RPMI7951 (cell line): ENCODE data around the gene TXNDC16. TPM values are rescaled to one million over a fixed set of nuclear protein-coding genes. Genes with fewer than 3 reads are reported as not detected.
A peak's percentile ranks its signal among the peaks of the same experiment; 100 is the strongest.
"Not testable (repeated sequence)": the region's sequence is repeated elsewhere in the genome, so short reads cannot be mapped to it uniquely, and the experiment has no call there.

Experiments
- DNase-seq: peaks from one replicate; pipeline ENCODE4 v3.0.0-alpha.2; 2012; ENCODE audit warnings: low read depth
- total RNA-seq: library from RNA; depleted of rRNA; stranded (reverse); fragments of >200 nt; shearing (Covaris generic); gene quantifications from 2 replicates; pipeline ENCODE4 v1.2.3, GENCODE V29; 2014; rRNA removed

The TXNDC16 gene, protein sequence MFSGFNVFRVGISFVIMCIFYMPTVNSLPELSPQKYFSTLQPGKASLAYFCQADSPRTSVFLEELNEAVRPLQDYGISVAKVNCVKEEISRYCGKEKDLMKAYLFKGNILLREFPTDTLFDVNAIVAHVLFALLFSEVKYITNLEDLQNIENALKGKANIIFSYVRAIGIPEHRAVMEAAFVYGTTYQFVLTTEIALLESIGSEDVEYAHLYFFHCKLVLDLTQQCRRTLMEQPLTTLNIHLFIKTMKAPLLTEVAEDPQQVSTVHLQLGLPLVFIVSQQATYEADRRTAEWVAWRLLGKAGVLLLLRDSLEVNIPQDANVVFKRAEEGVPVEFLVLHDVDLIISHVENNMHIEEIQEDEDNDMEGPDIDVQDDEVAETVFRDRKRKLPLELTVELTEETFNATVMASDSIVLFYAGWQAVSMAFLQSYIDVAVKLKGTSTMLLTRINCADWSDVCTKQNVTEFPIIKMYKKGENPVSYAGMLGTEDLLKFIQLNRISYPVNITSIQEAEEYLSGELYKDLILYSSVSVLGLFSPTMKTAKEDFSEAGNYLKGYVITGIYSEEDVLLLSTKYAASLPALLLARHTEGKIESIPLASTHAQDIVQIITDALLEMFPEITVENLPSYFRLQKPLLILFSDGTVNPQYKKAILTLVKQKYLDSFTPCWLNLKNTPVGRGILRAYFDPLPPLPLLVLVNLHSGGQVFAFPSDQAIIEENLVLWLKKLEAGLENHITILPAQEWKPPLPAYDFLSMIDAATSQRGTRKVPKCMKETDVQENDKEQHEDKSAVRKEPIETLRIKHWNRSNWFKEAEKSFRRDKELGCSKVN
- total RNA-seq: 2.4 and 2.8 TPM in 2 replicates

DNA sequence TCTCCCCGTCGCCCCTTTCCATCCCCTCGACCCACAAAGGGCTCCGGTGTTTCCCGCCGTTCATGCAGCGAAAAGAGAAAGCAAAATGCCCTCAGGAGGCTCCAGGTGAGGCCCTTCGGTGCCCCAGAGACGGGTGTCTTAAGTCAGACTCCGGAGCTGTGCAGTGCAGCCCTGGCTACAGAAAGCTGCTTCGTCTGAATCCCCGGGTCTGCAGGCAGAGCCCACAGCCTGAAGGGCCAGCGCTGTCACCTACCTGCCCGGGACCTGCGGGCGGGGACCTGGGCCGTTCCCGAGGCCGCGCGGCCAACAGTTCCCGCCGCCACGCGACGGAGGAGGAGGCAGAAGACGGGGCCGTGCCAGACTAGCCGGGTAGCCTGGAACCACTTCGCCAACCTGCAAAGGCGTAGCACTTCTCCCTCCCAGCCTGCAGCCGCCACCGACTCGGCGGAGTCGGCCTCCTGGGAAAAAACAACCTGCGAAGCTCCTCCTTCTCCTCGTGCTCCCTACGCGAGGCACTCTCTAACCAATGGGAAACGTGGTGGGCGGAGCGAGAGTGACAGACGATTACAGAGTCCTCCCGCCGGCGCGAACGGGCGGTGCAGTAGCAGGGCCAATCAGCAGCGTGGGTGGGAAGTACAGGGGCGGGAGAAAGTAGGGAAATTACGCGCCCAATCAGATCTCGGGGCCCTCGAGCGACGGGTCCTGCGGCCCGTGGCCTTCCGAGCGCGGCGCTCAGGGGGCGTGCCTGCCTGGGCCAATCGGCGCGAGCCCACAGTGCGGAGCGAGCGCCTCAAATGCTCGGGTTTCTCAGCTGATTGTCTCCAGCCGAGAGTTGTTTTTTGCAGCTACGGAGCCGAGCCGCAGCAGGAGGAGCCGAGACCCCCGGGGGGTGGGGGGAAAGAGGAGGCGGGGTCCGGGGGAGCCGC lies at the start of gene TXNDC16, which contains the start of gene GPR137C:
Gene TXNDC16 (minus strand): TSS at position 443 of the 926 bp plus-strand sequence. CDS start 8,948 bp downstream, outside the sequence.
Gene GPR137C (plus strand): TSS at position 774 of the 926 bp plus-strand sequence. CDS start 312 bp downstream, outside the sequence.
- DNase-seq: peak; percentile 98

DNA sequence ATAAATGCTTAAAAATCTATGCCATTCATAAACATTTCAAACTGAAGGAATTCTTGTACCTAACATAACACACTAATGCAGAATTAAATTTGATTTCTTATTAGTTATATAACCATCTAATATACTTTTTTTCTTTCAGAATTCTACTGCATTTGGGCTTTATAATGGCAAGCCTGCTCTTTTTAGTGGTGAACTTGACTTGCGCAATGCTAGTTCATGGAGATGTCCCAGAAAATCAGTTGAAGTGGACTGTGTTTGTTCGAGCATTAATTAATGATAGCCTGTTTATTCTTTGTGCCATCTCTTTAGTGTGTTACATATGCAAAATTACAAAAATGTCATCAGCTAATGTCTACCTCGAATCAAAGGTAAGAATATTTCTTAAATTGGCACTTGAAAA lies 47.7 kb upstream of the TXNDC16 start:
- no peak for DNase-seq

DNA sequence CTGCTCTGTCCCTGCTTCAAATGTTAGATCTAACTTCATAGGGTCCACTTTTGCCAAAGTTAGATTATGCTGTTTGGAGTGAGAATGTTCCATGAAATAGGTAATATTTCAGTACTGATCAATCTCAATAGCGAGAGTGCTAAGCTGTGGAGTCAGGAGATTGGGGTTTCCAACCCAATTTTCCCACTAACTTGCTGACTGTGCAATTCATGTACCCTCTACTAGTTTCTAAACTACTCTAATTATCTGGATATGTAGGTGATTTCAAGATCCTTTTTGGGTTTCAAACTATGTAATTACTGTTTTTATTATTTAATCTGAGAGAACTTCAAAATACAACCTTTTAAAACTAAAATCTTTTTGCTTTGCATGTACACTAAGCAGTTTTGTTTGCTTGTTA lies 46.3 kb upstream of the TXNDC16 start:
- DNase-seq: no peak

DNA sequence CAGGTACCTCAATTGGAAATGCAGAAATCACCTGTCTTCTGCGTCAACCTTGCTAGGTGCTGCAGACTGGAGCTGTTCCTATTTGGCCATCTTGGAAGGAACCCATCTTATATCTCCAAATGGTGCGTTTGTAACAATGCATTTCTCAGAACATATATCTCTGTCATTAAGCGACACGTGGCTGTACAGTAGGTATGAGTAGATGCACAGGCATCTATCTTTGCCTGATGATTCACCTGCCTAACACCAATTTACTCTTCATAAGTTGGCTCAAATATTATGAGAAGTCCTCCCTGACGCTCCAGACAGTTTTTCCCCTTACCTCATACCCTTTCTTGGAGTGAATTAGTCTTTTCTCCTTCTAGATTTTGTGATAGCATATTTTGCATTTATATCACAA lies 44.6 kb upstream of the TXNDC16 start:
- DNase-seq: no peak

DNA sequence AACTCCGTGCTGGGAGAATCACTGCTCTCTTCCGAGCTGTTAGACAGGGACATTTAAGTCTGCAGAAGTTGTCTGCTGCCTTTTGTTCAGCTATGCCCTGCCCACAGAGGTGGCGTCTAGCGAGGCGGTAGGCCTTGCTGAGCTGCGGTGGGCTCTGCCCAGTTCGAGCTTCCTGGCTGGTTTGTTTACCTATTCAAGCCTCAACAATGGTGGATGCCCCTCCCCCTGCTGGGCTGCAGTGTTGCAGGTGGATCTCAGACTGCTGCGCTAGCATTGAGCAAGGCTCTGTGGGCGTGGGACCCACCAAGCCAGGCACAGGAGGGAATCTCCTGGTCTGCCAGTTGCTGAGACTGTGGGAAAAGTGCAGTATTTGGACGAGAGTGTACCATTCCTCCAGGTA lies 44.0 kb upstream of the TXNDC16 start:
- no peak for DNase-seq

DNA sequence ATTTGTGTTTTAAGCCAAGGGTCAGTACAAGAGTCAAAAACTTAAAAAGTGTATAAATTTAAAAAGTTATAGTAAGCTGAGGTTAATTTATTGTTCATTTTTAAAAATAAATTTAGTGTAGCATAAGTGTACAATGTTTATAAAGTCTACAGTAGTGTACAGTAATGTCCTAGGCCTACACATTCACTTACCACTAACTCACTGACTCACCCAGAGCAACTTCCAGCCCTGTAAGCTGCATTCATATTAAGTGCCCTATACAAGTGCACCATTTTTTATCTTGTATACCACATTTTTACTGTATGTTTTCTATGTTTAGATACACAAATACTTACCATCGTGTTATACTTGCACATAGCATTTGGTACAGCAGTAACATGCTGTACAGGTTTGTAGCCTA lies 38.0 kb upstream of the TXNDC16 start:
- no peak for DNase-seq

DNA sequence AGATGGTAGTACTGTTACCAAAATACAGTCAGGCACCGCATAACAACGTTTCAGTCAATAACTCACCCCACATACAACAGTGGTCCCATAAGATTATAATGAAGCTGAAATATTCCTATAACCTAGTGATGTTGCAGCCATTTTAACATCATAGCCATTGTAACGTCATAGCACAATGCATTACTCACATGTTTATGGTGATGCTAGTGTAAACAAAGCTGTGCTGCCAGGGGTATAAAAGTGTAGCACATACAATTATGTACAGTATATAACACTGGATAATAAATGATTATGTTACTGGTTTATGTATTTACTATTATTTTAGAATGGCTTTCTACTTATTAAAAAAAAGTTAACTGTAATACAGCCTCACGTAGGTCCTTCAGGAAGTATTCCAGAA lies 37.3 kb upstream of the TXNDC16 start:
- no peak for DNase-seq

DNA sequence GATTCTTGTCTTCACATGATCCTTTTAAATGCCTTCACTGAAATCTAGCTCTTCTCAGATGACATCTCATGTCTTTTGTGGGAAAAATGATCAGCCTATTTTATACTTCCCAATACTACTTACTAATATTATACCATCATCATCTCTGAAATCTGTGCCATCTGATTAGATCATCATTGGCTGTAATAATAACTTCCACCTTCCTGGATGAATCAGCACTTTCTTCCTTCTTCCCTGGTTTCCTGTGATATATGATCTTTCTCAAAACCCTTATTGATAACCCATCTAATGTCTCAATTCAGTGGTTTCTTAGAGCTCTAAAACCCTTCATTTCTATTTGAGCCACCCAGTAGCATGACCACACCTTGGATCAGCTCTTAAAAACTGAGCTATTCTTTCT lies 31.2 kb upstream of the TXNDC16 start:
- DNase-seq: no peak

DNA sequence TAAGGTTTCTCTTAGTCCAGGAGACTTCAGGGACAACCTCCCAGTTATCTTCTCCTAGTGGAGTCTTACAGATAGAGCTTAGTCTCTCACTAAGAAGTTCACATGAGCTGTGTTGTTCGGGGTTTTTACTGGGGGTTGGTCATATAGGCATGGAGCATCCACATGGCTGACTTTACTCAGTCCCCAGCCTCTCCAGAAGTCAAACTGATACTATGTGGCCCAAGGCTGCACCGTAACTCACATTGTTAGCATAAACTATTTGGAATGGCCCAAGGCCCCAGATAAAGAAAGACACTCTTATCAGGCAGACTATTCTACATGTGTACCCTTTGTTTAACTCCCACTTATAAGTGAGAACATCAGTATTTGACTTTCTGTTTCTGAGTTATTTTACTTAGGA lies 23.6 kb upstream of the TXNDC16 start:
- no peak for DNase-seq

DNA sequence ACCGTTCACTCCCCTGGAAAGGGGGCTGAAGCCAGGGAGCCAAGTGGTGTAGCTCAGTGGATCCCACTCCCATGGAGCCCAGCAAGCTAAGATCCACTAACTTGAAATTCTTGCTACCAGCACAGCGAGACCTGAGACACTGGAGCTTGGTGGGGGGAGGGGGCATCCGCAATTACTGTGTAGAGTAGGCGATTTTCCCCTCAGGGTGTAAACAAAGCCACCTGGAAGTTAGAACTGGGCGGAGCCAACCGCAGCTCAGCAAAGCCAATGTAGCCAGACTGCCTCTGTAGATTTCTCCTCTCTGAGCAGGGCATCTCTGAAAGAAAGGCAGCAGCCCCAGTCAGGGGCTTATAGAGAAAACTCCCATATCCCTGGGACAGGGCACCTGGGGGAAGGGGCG lies 16.1 kb upstream of the TXNDC16 start:
- not testable (repeated sequence) for DNase-seq

DNA sequence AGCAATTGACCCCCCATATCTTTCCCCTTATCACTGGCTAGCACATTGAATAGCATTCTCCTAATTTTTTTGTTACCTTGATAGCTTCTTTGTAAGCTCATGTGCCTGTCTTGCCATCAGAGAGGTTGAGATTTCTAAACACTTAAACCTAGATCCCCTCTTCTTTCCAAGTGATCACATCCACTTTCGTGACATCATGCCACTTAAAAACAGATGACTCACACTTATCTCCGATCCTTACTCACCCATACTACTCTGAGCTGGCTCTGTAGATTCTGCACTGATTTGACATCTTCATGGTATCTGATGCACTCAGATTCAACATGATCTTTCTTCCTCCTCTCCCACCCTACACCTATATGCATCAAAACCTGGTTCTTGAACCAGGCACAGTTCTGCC lies 10.8 kb upstream of the TXNDC16 start:
- DNase-seq: peak; percentile 66

DNA sequence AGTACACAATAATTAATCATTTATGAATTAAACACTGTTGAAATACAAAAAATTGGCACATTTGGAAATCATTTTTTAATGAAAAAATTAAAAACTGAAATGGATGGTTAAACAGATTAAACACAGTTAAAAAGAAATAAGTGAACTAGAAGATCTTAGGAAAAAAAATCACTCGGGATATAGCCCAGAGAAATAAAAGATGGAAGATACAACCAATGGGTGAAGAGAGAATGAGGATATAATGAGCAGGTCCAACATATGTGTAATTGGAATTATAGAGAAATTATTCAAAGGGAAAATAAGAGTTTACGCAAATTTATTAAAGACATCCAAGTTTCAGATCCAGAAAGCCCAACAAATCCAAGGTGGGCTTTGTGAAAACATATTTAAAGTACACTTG lies 6.4 kb upstream of the TXNDC16 start:
- no peak for DNase-seq

DNA sequence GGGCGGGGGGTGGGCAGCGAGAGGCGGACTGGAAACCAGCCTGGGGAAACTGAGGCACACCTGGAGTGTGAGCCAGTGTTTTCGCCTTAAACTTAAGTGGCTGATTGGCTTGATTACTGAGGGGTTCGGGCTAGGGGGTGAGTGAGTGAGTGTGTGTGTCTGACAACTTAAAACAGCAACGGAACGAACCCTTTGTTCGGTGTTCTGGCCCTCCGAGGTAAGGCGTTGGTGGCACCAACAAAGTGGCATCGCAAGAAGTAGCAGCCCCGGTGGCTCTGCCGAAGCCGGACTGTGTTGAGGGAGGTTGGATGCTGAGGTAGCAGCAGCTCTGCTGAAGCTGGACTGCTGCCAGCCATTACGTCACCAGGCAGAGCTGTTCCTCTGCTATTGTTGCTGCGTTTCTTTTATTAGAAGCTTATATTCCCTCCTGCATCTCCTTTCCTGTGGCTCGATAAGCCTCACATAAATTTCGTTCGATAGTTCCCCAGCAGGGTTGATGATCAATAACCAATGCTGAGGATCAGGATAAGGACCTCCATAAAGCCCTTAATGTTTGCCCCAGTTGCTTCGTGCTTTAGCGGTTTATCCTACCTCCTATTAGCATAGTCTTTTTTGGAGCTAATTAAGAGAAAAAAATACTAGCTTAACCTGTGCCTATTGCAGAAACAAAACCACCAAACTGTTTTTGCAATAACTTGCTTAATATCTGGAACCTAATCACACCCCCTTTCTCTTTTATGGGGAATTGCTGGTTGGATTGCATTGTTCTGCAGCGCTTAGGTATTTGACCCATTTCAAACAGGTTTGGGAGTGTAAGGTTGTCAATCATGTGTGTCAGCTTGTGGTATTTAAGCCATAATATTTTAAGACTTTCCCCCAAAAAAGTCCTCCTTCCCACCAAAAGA lies 1.6 kb upstream of the TXNDC16 start:
- peak; percentile 75 for DNase-seq

DNA sequence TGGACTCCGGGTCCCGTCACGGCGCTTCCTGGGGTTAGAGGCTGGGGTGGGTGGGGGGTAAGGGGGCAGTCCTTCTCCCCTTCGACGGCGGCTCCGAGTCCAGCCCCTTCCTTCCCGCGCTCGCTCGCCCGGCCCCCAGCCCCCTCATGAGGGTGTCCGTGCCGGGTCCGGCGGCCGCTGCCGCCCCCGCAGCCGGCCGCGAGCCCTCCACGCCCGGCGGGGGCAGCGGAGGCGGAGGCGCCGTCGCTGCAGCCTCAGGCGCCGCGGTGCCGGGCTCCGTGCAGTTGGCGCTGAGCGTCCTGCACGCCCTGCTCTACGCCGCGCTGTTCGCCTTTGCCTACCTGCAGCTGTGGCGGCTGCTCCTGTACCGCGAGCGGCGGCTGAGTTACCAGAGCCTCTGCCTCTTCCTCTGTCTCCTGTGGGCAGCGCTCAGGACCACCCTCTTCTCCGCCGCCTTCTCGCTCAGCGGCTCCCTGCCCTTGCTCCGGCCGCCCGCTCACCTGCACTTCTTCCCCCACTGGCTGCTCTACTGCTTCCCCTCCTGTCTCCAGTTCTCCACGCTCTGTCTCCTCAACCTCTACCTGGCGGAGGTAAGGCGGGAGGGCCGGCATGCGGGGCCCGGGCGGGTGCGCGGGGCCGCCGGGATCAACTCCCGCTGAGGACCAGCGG lies 831 bp upstream of the TXNDC16 start:
- DNase-seq: peak; percentile 16

DNA sequence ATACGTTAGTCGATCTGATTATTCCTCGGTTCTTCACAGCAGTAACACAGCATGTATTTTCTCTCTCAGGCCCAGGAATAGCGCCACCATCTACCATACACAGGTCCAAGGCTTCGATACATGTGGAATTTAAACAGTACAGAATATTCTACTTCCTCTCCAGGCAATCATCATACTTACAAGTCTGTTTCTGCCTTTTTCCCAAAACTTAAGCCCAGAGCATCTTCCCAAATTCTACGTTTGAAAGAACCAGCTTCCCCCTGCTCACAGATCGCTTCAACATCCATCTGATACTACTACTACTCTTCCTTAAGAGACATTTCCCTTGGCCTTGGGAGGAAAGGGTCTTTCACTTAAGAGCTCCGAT lies 626 bp downstream of the TXNDC16 start:
- peak; percentile 16 for DNase-seq

DNA sequence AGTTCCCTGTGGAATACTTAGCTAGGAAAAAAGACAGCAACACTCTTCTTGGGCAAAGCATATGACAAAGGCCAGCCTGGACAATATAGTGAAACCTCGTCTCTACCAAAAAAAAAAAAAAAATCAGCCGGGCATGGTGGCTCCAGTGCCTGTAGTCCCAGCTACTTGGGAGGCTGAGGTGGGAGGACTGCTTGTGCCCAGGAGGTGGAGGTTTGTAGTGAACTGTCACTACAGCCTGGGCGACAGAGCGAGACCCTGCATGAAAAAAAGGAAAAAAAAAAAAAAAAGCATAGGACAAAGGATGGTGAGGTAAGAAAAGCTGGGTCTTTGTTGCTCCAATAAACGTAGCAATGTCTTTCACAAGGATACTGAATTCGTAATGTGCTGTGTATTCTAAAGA lies 1.1 kb downstream of the TXNDC16 start:
- DNase-seq: no peak

DNA sequence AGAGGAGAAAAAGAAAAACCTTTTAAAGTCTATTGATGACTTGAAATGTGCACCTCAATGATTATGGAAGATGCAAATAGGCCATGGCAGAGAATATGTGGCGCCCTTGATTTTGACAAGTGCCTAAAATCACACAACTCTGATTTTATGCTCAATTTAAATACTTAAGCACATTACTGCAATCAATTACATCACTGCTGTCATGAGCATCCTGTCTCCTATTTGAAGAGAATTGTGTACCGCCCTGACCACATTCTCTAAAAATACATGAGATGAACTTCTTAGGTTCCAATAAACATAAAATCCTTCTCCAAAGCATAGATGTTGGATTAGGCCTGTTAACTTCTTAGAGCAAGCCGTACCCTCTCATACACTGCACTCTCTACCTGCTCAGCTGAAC lies 1.6 kb downstream of the TXNDC16 start:
- no peak for DNase-seq

DNA sequence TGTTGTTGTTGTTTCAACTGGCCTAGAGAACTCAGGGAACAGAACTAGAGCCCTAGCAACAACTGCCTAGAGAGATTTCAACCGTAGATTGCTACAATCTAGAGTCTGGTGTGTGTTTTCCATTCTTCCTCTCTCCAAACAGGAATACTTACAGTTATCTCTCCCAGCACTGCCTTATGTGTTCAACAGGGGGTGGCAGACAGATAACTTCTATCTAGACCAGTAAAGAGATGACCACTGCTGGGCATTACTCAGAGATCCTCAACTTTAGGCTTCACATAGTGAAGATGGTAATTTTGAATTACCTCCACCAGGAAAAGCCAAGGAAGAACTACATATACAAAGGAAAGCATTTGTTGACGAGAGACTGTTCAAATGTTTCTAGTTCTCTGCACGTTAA lies 4.8 kb downstream of the TXNDC16 start:
- no peak for DNase-seq

DNA sequence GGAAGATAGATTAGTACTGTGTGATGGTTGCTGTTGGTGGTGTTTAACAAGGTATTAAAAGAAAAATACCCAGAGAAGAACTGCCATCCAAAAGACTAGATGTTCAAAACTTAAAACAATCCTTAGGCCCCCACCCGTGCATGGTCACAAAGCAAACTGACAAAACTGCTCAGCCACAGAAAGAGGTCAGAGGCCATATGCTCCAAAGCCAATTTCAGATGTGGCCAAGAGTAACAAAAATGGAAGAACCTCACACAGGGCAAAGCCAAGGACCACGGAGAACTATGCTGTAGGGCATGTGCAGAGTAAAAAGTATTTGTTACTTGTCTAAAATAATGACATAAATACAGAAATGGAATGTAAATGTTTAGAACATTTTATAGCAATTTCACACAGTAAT lies 5.3 kb downstream of the TXNDC16 start:
- no peak for DNase-seq

DNA sequence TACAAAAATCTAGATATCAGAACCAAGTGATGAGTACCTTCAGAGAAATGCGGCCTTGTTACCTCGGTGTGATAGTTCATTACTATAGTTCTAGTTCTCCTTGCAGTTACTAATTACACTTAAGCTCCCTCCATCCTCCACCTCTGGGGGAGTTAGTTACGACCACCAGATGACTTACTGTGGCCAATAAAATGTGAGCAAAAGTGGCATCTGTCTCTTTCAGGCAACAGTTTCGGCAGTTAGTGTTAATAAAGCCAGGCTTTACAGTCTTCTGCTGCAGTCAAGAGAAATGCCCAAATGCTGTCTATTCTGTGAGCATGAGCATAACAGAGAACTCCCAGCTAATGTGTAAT lies 6.0 kb downstream of the TXNDC16 start:
- no peak for DNase-seq
